Muscle of arm (tissue), 12 donors: ENCODE data around the gene KIF17. TPM values are rescaled to one million over a fixed set of nuclear protein-coding genes. Genes with fewer than 3 reads are reported as not detected.
"Not testable (repeated sequence)": the region's sequence is repeated elsewhere in the genome, so short reads cannot be mapped to it uniquely, and the experiment has no call there.

Experiments
- DNase-seq: peaks from one replicate; pipeline ENCODE4 v3.0.0-alpha.2; 2013
- polyA plus RNA-seq, 12 donors: library from polyadenylated mRNA; unstranded; fragments of 120-200 nt; gene quantifications; one replicate each; pipeline ENCODE4 v1.2.1, GENCODE V29; 2013; ENCODE audit not compliant: insufficient read length in 12 of 12

The KIF17 gene
- polyA plus RNA-seq, 12 donors = 1.3 to 4.1 (median 2.5) TPM; not detected in 2

DNA sequence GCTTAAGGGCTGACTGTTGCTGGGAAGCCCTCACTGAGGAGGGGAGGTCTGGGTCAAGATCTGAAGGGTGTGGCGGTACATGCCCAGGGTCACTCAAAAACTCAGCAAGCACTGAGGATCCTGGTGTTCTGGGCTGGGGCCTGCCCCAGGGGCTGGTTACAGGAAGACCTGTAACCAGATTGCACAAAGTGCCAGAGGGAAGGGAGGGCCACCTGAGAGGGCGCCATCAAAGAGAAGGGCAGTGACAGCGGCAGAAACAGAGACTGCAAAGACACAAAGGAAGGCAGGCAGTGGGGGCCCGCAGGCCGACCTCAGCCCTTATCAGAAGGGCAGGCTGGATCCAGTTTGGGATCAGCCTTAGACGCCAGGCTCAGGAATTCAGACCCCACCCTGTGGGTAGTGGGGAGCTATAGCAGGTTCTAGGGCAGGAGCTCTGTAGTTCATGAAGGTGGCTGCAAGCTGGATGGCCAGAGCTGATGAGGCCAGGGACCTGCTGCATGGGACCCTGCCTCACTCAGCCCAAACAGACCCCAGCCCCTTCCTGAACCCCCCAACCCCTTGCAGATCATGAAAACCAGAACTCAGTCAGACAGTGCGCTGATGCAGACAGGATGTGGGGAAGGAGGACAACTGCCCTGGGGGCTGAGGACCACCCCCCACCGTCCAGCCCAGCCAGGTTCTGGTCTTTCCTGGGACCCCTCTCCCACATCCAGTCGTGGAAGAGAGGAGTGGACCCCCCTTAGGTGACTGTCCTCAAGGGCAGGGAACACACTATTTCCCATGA lies 10.8 kb upstream of the KIF17 start:
- no peak for DNase-seq

DNA sequence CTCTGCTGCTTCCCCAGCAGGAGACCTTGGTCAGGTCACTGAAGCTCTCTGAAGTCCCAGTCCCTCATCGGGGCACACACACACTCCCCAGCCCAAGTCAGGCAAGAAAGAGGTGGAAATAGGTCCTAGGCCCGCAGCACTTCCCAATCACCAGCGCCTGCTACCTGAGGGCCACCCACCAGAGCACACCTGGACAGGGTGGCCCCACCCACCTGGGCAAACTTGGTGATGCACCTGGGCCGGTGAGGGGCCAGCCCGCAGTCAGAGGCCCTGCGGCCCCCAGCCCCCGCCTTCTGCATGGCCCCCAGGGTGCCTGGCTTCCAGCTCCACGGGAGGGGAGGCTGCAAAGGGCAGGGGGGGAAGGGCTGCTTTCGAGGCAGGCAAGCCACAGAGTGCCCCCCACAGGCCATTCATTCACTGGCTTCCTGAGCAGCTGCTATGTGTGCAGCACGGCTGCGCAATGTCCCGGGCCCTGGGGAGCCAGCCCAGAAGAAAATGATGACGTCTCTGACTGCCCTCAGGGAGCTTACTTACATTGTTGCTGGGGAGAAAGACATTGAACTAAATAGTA lies 10.0 kb upstream of the KIF17 start:
- DNase-seq = no peak

DNA sequence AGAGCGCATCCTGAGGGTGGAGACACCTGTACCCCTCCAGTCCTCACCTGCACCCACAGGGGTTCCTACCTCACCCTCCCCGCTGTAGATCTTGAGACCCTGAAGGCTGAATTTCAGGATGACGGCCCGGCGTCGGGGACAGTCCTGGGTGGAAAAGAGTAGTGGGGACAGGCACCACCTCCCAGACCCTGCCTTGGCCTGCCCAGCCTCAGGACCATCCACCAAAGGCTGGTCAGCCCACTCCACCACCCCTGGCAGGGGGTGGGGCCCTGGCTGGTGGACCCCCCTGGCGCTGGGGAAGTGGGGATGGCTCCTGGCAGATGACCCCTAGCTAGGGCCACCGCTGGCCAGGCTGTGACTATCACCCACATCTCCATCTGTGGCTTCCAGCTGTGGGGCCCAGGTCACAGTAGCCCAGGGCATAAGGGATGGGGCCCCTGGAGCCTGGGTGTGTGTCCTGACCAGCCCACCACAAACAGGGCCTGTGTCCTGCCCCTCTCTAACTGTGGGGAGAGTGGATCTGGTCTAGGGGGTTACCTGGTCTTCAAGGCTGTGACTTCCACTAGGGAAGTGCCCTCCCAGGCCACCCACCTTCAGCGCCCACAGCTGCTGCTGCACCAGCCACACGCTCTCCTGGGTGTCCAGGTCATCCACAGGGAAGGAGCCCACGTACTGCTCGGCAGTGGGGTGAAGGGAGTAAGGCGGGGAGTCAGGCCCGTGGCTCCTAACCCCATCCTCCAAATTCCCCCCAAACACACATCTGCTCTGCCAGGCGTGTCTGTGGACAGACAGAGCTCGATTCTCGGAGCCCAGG lies 9.3 kb upstream of the KIF17 start:
- no peak for DNase-seq

DNA sequence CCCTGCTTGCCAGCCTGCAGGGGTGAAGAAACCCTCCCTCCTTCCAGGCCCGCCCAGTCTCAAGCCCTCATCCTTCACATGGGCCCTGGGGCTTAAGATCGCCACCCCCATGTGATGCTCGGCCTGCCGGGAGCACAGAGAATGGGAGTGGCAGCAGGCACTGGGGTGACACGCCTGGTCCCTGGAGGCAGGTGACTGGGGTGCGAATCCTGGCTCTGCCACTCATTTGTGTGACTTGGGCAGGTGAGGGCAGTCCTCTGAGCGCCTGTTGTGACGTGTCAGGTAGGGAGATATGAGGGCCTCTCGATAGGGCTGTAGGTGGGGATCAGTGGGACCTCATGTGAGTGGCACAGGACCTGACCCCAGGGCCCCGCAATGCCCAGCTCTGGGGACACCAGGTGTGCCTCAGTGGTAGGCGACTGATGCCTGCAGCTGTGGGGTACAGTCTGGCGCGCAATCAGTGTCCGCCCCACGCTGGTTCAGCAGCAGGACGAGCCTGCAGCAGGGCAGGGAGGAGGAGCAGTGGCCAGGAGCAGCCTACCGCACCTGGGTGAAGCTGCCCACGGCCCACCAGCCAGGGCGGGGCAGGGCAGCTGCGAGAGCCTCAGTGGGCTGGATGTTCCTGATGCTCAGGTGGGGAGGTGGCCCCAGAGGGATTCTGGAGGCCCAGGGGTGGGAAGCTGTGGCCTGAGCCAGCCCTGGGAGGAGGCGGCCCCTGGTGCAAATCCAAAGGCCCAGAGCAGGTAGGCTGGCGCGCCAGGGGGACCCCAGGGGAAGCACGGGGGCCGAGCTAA lies 8.5 kb upstream of the KIF17 start:
- no peak for DNase-seq

DNA sequence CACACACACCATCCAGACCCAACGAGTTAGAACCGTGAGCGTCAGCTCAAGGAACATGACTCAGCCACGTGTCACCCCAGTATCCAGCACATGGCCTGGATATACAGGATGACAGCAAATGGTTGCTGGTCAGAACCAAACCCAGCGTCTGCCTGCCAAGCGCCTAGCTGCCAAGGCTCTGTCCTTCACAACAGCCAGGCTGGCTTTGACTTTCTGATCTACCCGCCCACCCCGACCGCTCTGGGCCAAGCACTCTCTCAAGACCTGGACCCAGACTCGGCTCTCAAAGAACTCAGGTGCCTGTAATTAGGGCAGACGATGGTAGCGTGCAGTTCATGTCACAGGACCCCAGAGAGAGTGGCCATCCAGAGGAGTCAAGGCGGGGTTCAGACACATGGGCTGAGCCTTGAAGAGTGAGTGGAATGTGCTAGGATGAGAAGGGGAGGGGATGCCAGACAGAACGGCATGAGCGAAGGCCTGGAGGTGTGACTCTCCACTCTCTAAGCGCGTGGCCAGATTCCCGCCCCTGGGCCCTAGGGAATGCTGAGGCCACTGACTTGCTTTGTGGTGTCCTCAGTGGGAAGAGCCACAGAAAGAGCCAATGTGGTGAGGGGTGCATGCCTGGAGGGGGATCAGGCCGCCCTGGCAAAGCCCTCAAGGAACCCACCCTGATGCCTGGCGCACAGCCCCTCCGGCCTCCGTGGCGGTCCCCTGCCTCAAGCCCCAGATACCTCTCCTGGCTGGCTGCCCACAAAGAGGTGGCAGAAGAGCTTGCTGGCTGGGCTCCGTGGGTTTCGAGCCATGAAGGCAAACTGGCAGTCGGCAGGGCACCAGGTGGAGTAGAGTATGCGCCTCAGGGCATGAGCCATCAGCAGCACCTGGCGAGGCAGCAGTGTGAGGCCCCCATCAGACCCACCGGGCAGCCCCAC lies 7.6 kb upstream of the KIF17 start:
- no peak for DNase-seq

DNA sequence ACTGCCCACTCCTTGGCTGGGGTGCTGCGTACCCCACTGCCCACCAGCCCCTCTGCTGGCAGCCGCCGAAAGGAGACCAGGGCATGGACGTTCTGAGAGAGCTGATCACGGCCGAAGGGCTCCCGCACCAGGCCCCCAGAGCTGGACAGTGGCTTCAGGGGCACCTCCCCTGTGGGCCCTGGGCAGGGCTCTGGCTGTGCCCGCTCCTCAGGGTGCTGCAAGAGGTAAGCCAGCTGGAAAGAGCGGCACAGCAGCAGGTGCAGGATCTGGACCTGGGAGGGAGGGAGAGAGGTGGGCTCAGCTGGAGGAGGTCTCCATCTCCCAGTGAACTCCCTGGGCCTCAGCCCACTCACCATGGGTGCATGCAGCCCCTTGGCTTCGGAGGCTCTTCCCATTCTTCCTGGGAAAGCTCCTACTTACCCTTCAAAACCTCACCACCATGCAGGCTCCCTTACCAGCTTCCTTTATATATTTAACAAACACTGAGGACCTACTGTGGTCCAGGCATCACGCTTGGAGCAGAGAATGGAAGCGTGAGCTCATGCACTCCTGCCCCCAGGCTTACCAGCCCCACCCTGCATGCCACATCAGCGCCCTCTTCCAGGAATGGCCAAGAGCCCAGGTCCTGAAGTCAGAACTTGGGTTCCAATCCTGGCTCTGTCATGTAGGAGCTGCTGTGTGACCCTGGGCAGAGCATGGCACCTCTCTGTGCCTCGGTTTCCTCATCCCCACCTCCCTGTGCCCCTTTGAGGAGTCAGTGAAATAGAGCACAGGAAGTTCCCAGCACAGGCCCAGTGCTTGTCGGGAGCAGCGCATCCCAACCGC lies 6.8 kb upstream of the KIF17 start:
- DNase-seq = no peak

DNA sequence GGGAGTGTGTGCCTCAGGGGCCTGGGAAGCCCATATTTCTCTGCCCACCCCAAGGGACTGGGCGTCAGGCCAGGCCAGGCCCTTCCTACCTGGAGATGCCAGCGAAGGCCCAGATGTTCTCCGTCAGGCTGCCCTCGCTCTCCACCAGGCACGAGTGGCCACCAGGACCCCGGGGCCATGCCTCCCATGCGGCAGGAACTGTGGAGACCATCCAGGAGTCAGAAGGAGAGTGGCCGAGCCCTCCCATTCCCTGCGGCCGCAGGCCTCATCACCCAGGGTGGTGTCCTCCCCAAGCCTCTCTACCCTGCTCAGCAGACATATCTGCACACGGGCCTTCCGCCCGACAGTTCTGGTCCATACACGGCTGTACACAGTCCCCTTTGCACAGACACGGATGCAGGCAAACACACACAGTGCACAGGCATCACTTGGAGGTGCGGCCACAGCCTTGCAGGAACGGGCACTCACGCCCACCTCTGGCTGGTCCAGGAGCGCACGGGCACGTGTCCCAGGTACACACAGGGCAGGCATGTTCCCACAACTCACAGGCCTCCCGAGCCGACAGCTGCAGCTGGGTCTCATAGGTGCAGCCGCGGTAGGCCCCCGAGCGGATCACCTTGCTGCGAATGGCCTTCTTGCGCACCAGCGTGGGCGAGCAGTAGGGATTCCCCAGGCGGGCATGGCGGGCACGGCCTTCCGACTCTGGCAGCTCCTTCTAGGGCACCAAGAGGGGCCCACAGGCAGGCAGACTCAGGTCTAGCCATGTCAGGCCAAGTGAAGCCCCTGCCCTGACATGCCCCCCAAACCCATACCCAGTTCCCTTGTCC lies 5.9 kb upstream of the KIF17 start:
- no peak for DNase-seq

DNA sequence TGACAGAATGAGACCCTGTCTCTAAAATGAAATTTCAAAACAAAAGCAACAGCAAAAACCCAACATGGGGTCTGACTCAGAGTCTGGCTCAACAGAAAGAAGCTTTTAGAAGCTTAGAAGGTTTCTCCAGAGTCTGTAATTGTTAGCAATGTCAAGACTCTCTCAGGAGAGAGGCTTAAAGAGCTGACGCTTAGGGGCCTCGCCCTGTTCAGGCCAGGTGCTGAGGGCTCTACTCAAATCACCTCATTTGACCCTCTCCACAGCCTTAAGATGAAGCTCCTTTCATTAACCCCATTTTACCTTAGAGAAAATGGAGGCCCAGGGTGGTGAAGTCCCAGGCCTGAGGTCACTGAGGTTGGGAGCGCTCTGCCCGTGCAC lies 5.3 kb upstream of the KIF17 start:
- DNase-seq = no peak

DNA sequence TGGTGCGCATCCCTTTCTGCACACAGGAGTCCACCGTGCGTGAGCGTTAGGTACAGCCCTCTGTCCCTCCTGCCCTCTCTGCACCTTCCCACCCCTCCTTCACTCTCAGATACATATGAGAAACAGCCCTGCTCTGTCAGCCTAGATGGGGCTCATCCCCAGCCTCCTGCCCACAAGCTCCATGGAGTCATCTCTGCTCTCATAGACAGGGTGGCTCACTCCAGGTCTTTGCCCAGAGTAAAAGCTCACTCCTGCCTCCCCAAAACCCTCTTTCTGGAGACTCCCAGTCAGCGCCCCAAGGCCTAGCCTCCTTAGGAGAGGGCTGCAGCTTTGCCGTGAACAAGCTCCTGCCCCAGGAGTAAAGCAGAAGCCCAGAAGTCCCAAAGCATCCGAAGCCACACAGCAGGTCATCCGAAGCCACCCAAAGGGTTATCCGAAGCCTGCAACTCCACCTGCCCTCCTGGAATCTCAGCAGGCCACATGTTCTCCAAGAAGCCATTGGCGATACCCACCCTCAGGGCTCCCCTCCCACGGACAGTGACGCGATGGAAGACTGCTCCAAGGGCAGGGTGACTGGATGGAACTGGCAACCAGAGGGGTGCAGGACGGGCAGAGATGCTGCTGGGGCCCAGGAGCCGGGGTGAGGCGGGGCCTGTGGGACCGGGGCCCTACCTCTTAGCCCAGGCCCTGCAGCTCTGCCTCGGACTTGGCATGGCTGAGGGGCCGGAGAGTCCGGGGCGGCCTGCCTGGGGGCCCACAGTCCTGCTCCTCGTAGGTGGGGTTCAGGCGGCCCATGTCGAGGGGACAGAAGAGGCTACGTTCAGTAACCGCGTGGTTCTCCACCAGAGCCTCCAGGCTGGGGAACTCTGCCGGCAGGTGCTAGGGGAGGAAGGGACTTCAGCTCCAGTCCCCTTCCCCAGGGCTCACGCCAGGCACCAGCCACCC lies 3.6 kb upstream of the KIF17 start:
- DNase-seq = no peak

DNA sequence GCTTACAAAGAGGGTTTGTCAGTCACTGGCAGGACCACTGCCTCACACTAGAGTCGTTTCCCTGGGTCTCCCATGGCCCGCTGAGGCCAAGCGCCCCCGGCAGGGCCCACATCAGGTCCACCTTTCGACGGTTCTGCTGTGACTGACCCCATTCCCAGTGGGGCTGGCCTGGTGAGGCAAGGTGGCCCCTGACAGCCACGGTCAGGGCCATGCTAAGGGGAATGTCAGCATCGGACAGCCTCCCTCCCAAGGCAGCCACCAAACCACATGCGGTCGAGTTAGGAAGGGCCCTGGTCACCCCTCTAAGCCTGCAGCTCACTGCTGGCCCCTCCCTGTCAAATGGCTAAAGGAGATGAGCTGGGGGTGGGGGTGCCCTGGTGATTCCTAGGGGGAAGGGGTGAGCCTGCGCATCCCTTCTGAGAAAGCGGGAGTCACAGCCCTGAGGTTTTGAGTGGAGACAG lies 2.9 kb upstream of the KIF17 start:
- DNase-seq = no peak

DNA sequence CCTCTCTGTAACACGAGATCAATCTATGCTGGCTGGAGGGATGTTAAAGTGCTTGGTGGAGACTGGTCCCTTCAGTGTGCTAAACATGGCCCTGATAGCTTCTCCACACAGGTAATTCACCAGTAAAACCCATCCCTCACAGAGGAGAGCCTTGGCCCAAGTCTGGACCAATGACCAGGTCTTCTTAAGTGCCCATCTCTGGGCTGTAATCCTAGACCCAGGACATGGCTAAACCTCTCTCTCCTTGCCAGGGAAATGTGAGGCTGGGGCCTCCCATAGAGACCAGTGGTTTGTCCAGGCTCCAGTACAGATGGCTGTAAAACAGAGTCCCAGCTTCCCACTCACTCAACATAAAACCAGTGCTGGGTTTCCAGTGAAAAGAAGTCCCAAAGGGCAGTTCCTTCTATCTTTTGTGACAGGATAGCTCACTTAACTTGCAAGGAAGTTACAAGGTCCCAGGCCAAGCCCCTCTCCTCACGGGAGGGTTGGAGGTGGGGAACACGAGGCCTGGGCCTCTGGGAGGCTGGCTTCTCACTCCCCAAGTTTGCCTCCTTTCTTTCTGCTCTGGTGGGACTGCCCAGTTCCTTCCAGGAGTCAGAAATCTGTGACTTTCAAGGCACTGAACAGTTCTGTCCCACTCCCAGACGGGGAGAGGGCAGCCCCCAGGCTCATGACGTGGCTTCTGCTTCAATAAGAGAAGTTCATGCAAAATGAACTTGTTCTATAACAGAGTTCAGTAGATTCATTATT lies 2.2 kb upstream of the KIF17 start:
- DNase-seq = no peak

DNA sequence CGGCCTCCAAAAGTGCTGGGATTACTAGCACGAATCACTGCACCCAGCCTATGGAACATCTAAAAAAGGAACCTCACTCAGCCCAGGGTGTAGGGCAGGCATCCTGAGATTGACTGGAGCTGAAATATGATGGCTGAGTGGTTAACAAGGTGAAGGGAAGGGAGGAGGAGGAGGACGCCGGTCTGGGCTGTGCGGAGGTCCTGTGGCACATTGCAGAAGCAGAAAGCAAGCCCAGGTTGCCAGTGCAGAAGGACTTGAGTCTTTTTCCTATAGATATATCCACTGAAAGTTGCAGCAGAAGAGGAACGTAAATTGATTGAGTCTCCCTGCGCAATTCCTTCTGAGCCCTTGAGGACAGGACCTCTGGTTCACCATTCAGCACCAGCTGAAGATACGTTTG lies 1.5 kb upstream of the KIF17 start:
- no peak for DNase-seq

DNA sequence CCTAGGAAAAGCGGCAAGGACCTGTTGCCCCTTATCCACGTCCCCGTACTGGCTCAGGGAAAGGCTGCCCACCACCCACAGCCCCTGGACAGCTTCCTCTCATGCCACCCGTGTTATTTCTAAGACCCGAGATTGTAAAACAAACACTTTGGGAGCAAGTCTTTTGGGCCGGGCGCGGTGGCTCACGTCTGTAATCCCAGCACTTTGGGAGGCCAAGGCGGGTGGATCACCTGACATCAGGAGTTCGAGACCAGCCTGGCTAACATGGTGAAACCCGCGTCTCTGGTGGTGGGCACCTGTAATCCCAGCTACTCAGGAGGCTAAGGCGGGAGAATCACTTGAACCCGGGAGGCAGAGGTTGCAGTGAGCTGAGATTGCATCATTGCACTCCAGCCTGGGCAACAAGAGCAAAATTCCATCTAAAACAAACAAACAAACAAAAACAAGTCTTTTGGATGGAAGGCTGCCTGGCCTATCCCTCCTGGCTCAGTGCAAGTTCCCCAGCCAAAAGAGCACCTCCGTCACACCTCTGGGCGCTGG lies 606 bp upstream of the KIF17 start:
- DNase-seq = not testable (repeated sequence)

DNA sequence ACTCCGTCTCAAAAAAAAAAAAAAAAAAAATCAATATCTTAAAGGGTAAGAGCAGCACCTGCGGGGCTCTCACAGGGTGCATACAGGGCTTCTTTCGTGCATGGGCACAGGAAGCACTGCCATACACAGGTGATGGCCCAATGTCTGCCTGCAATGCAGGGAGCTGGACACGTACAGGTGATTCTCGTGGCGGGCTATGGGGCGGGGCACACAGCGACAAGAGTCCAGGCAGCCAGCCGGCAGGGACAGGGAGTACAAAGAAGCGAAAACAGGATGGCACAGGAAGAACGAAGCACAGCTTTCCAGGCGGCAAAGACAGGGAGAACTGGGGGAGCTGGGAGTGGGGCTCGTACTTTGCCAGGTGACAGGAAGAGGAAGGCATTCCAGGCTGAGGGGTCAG lies 1.6 kb downstream of the KIF17 start:
- DNase-seq = no peak

DNA sequence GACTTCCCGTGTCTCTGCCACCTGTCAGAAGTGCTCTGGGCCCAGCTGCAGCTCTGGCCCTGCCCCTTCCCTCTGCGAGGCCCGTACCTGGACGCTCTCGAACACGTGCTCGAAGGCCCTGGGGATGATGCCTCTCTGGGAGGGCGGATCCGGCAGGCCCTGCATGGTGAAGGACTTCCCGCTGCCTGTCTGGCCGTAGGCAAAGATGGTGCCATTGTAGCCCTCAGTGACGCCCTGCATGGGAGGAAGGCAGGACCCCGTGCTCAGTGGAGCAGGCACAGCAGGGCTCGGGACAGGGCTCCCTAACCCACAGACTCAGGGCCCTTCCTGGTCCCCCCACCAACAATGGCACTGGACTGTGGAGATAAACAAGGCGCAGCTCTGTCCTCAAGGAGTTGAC lies 2.4 kb downstream of the KIF17 start:
- no peak for DNase-seq

DNA sequence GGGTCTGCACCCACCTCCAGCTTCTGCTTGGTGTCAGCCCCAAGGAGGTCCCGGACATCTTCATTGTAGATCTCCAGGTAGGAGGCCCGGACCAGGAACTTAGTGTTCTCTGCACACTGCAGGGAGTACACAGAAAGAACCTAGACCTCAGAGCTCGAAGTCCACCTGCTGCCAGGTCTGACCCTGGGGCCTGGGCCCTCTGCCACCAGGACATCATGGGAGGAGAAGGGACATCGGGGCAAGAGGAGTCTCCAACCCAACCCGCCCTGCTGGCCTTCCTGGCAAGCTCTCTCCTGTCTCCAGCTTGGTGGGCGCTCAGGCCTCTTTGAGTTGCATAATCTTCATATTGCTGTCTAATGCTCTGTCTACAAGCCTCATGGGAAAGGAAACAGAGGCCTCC lies 4.4 kb downstream of the KIF17 start:
- no peak for DNase-seq

DNA sequence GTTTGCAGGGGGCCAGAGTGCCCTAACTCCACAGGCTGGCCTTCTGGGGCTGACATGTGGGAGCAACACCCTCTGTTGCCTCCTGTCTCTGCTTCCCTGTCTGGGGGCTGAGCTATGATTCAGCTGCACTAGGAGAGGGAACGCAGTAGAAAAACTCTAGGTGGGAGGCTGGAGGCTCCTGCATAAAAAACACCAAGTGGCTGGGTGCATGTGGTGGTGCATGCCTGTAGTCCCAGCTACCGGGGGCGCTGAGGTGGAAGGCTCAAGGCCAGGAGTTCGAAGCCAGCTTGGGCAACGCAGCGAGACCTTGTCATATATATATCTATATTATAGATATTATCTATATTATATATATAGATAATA lies 5.6 kb downstream of the KIF17 start:
- DNase-seq = no peak
